ENCODE data around the gene C8G. TPM values are rescaled to one million over a fixed set of nuclear protein-coding genes. Genes with fewer than 3 reads are reported as not detected.

The C8G gene
- total RNA-seq, 2 donors from 2014 or later, result 1.4 TPM

DNA sequence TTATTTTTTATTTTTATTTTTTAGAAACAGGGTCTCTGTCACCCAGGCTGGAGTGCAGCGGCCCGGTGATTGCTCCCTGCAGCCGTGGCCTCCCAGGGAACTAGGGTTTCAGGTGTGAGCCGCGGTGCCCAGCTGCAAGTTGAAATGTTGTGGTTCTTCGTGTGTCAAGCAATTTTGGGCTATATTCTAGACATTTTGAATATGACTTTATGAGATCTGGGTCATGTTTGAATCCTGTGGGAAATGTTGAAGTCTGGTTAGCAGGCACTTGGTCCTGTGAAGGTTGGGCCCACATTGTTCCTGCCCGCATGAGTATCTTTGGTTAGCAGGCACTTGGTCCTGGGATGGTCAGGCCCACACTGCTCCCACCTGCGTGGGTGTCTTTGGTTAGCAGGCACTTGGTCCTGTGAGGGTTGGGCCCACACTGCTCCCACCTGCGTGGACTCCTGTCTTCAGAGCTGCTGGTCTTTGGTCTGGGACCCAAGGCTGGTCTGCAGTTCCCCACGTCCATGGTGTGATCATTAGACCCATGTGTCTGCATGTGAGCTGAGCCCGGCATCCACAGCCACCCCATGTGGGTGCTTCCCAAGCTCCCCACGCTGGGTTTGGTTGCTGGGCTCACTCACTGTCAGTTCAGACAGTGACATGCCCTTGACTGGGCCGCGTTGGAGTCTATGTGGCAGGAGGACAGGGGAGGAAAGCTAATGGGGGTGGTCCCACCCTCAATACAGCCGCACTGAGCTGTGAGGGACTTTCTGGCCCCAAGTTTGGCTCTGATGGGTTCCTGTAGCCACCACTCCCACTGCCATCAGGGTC lies 7.6 kb upstream of the C8G start:
- DNase-seq (ENCODE audit: low spot score), result no peak
- intact Hi-C loops (cut with DNase I), result no loop called here

DNA sequence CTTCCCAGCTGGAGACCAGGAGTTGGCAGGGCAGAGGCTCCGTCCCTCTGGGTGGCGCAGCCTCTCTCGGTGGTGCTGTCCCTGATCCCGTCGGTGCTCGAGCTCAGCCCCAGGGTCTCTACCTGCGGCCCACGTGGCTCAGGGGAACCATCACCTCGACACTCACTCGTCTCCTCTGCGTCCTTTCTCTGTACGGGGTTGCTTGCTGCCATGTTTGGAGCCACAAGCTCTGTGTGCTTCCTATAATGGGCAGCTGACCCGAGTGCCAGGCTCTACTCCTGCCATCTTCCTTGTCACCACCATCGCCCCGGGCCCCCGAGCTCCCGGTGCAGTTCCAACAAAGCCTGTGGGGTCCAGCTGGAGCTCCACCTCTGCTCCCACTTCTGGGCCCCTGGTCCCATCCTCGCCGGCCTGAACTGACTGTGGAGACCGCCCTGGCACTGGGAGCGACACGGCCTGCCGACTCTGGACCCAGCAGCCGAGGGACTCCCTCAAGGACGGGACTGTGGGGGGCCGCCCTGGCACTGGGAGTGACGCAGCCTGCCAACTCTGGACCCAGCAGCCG lies 5.5 kb upstream of the C8G start:
- no peak for DNase-seq (ENCODE audit: low spot score)
- intact Hi-C loops (cut with DNase I), result no loop called here

DNA sequence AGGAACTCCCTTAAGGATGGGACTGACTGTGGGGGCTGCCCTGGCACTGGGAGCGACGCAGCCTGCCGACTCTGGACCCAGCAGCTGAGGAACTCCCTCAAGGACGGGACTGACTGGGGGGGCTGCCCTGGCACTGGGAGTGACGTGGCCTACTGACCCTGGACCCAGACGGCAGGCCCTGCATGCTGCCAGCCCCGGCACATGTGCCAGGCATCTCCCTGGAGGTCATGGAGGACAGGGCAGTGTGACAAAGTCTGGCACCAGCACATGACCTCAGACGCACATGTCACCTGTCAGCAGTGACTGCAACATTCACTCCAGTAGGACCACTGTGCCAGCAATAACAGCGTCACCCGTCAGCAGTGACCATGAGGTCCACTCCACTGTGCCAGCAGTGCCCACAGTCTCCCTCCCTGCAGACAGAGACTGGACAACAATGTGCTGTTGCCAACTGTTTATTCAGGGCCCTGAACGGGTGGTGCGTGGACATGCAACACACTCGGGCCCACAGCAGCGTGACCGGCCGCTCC lies 5.0 kb upstream of the C8G start:
- intact Hi-C loops (cut with DNase I), result loop anchor here in 1 of 2 donors (5.0 kb wide), 3 partner anchors 53 to 148 kb away; partner anchors contain the start of genes AJM1, TMEM141 and TRAF2
- DNase-seq (ENCODE audit: low spot score), result no peak

DNA sequence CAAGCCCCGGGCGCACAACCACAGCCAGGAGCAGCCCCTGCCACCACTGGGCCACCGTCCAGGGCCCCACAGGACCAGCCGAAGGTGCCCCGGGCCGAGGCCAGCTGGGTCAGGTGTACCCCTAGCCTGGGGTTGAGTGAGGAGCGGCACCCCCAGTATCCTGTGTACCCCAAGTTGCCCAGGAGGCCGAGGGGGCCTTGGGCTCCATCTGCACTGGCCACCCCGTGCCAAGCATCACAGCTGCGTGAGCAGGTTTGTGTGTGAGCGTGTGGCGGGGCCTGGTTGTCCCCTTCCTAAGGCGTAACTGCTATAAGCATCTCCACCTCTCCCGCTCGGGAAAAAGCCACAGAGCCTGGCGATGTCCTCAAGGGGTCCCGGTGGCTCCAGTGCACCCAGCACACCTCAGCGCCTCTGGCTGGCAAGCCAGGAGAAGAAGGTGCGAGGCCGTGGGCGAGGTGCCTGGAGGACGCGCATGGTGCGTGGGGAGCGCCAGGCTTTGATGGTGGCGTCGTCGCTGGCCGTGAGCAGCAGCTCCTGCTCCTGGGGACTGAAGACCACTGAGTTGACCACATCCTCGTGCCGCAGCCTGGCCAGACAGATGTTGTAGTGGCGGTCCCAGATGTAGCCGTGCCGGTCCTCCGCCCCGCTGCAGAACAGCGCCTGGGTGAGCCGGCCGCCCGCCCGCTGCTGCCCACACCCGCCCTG lies 4.4 kb upstream of the C8G start:
- intact Hi-C loops (cut with DNase I), result loop anchor here in 1 of 2 donors (5.0 kb wide), 3 partner anchors 53 to 148 kb away; partner anchors contain the start of genes AJM1, TMEM141 and TRAF2
- no peak for DNase-seq (ENCODE audit: low spot score)

DNA sequence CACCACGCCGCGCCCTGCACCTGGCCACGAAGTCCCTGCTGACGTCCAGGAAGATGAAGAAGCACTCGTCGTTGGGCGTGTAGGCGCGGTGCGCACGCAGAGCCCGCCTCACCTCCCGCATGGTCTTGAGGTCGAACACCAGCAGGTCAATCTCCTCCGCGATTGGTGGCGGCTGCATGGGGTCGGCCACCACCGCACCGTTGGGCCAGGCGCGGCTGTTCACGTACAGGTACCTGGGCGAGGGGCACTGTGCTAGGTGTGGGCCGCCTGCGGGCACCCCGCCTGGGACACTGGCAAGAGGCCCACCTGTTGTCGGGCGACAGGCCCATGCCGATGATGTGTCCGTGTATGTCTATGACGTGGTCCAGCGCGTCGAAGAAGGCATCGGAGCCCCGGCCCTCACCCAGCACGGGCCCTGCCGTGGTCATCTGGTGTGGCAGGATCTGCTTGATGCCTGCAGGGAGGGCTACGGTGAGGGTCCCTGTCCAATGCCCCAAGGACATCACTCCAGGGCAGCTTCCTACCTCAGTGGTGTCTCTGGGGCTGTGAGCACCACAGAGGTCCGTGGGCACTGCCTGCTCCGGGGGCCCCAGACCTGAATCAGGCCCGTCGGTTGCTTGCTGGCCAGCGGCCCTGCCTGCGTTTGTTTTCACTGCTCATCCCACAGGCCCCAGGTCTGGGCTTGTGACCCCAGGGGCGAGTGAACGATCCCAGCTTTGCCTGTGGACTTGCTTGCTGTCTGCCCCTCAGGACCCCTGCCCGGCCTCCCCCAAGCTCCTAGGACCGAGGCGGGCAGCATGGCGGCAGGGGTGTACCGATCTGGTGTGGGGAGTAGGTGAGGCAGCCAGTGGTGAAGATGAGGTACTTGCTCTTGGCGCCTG lies 3.6 kb upstream of the C8G start:
- DNase-seq (ENCODE audit: low spot score), result no peak
- intact Hi-C loops (cut with DNase I), result loop anchor here in 1 of 2 donors (5.0 kb wide), 3 partner anchors 54 to 149 kb away; partner anchors contain the start of genes AJM1, TMEM141 and TRAF2

DNA sequence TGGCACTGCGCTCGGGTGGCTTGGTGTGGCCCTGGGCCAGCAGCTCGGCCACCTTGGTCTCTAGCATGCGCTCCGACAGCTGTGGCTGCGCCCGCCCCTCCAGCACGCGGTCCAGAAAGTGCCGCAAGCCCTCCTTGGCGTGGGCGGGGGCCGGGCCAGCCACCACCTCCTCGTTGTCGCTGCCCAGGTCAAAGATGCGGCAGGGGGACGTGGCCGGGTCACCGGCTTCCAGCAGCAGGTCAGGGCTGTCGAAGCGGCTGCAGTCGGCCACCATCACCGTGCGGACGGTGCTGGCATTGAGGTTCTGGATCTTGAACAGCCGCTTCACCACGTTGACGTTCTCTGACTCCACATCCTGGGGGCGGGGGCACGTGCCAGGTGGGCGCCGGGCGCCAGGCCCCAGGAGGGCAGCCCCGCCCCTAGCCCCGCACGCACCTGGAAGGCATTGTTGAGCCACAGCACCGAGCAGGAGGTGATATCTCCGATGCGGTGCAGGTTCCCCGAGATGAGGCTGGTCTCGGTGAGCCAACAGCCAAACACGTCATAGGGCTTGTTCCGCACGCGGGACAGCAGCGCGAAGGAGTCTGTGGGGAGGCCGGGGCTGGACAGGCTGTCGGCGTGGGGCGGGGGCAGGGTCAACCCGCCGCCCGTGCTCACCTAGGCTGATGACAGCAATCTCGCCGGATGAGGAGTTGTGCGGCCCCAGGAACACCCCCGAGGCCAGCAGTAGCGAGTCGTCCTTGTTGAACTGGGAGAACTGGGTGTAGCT lies 2.7 kb upstream of the C8G start:
- no peak for DNase-seq (ENCODE audit: low spot score)
- intact Hi-C loops (cut with DNase I), result loop anchor here in 1 of 2 donors (5.0 kb wide), 3 partner anchors 55 to 150 kb away; partner anchors contain the start of genes AJM1, TMEM141 and TRAF2

DNA sequence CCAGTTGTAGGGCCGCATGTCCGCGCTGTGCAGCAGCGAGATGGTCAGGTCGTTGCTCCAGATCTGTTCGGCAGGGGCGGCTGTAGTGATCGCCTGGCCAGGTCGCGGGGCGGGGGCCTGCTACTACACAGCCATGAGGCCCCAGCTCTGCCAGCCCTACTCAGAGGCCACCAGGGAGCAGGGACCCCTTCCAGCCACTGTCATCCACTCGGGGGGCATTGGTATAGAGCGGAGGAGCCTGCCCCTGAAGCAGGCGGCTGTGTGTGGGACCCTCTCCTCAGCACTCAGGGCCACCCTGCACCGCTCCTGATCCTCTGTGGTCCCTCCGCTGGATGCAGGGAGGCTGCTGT lies 2.2 kb upstream of the C8G start:
- intact Hi-C loops (cut with DNase I), result loop anchor here in 1 of 2 donors (5.0 kb wide), 3 partner anchors 56 to 151 kb away; partner anchors contain the start of genes AJM1, TMEM141 and TRAF2
- no peak for DNase-seq (ENCODE audit: low spot score)

DNA sequence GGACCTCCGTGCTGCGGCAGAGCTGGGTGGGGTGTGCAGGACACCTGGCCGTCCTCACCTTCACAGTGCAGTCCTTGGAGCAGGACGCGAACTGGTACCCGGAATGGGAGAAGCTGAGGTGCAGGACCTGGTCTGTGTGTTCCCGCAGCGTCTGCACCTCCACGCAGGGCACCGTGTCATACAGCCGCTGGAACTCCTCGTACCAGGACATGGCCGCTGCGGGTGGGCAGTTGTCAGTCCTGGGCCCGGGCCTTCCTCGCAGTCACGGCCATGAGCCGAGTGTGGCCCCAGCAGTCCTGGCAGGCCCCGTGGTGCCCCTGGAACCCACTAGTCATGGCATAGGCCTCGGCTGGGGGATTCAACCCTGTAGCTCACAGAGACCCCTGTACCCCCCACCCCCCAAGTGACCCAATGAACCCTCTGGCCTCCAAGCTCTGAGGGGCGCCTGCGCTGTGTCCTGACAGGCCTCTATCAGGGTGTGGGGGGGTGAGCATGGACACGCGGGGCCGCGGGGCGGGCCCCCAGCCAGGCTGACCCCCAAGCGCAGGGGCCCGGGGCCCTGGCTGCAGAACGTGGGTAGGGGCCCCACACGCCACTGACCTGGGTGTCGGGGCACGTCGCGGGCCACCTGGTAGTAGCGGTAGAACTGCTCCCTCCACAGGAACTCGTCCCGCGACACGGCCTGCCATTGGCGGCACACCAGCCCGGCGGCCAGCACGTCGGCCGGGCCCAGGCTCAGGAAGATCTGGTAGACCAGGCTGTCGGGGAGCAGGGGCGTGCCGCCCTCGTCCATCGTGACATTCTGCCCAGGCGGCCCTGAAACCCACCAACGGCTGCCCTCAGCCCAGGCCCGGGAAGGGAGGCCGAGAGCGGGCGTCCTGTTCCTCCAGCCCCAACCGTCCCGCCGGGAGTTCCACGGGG lies 1.5 kb upstream of the C8G start:
- DNase-seq (ENCODE audit: low spot score), result no peak
- intact Hi-C loops (cut with DNase I), result loop anchor here in 1 of 2 donors (5.0 kb wide), 3 partner anchors 56 to 151 kb away; partner anchors contain the start of genes AJM1, TMEM141 and TRAF2

DNA sequence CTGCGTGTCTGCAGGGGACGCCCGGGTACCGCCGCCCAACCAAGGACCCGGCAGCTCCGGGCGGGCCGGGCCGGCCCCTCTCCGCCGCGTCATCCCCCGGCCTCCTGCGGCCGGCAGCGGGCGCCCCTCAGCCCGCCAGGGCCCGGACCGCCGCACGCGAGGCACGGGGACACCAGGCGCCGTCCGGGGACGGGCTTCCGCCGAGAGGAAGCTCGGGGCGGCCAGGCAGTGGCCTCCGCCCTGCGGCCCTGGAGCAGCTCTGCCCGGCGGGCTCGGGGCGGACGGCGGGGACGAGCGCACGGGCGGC lies 878 bp upstream of the C8G start:
- DNase-seq (ENCODE audit: low spot score), result no peak
- intact Hi-C loops (cut with DNase I), result loop anchor here in 1 of 2 donors (5.0 kb wide), 3 partner anchors 57 to 152 kb away; partner anchors contain the start of genes AJM1, TMEM141 and TRAF2

DNA sequence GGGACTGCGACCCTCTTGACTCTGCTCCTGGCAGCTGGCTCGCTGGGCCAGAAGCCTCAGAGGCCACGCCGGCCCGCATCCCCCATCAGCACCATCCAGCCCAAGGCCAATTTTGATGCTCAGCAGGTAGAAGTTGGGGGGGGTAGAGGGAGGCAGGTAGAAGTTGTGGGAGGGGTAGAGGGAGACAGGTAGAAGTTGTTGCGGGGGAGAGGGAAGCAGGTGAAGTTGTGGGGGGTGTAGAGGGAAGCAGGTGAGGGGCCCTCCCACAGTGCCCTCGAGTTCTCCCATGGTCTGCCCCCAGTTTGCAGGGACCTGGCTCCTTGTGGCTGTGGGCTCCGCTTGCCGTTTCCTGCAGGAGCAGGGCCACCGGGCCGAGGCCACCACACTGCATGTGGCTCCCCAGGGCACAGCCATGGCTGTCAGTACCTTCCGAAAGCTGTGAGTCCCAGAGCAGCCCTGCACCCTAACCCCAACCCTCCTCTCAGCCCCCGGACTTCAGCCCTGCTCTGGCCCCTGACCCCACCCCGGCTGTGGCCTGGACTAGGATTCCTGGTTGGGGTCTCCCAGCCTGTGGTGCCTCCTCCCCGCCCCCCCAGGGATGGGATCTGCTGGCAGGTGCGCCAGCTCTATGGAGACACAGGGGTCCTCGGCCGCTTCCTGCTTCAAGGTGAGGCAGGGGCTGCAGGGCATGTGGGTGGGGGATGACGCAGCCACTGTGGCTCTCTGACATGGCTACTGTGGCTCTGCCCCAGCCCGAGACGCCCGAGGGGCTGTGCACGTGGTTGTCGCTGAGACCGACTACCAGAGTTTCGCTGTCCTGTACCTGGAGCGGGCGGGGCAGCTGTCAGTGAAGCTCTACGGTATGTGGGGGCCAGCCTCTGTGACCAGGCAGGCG lies 537 bp downstream of the C8G start:
- intact Hi-C loops (cut with DNase I), result no loop called here
- DNase-seq (ENCODE audit: low spot score), result no peak

DNA sequence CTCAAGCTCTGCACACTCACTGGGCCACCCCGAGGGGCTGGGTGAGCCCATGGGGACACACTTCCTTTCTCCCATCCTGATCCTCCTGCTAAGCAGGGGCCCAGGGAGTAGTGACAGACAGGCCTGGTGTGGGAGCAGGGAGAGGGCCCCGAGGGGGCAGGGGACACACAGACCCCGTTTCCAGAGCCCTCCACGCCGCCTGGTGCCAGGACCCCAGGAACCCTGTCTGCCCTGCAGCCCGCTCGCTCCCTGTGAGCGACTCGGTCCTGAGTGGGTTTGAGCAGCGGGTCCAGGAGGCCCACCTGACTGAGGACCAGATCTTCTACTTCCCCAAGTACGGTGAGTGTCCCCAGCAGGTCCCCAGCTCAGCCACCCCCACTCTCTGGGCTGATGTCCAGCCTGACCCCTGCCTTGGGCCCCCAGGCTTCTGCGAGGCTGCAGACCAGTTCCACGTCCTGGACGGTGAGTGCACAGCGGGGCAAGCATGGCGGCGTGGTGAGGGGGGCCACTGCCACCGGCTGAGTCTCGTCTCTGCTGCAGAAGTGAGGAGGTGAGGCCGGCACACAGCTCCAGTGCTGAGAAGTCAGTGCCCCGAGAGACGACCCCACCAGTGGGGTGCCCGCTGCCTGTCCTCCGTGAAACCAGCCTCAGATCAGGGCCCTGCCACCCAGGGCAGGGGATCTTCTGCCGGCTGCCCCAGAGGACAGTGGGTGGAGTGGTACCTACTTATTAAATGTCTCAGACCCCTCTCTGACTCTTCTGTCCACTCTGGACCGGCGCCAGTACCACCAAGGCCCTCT lies 1.4 kb downstream of the C8G start:
- intact Hi-C loops (cut with DNase I), result no loop called here
- DNase-seq (ENCODE audit: low spot score), result no peak

DNA sequence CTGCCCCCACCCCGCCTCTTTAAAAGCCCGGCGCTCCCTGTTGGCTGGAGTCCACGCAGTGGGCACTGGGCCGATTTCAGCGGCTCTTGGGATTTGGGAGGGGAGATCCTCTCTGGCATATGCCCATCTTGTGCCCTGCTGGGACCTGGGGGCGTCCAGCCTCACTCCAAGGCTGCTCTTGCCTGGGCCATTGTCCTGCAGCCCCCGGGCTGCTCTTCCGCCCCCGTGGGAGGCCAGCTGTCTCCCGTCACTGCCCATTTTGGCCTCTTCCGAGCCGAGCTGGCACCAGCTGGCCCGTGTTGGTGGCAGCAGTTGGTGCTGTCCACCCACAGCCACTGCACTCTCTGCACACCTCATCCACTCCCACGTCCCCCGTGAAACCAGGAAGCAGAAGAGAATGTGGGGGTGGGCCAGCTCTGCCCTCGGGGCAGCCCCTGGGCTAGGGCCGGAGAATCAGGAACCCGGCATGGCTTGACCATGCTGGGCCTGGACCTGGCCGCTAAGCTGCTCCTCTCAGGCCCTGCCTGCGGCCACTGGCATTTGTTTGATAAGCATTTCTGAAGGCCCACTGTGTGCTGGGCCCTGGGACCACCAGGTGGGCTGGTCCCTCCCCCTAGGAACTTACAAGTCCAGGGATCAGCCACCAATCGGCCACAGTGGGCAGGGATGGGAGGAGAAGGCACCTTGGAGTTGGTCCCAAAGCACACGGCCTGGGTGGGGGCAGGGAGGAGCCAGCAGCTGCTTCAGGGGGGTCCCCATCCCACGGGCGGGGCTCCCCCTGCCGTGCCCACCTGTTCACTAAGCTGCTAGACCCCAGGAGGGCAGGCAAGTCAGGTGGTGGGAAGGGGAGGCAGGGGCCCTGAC lies 2.2 kb downstream of the C8G start:
- intact Hi-C loops (cut with DNase I), result no loop called here
- no peak for DNase-seq (ENCODE audit: low spot score)

DNA sequence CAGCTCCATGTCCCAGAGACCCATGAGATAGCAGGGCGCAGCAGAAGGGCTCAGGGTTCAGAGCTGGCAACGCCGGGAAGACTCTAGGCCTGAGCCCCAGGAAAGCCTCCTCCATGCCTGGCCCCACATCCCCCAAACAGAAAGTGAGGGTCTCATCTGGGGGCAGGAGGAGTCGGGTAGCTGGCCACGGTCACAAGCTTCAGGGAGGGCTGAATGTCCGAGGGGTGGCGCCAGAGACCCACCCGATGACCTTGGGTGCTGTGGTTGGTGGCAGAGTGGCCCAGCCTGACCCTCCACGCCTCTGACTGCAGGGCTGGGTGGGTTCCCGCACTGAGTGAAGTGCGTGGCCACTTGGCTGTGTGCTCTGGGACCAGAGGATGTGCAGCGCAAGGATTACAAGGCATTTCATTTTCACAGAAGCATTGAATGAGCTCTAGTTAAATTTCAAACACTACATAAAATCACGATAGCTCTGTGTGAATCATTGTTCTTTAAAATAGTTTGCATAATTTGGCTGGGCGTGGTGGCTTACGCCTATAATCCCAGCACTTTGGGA lies 3.0 kb downstream of the C8G start:
- DNase-seq (ENCODE audit: low spot score), result no peak
- intact Hi-C loops (cut with DNase I), result no loop called here

DNA sequence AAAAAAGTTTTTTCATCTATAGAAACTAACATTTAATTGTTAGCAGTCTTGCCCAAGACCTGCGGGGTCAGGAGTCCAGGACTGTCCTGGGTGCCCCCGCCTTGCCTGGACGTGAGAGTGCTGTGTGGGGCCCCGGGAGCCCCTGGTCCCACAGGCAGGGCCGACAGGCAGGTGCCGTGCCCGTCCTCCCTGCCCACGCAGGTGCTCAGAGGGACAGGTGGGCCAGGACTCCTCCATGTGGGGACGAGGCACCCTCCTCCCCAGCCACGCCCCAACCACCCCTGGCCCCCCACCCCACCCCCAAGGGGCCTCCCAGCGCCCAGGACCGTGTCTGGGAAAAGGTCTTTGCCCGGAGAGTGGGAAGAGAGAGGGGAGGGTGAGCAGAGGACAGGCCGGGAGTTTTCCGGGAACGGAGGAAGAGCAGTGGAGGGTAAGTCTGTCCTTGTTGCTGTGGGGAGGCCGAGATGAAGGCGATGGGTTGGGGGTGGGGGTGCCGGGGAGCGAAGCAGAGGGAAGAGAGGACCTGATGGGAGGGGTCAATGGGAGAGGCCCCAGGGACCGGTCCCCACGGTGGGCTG lies 4.3 kb downstream of the C8G start:
- DNase-seq (ENCODE audit: low spot score), result no peak
- intact Hi-C loops (cut with DNase I), result no loop called here

Data from posterior vena cava (tissue), 2 donors.